ENCODE data around the gene DDX1. TPM values are rescaled to one million over a fixed set of nuclear protein-coding genes. Genes with fewer than 3 reads are reported as not detected.
"Not testable (repeated sequence)": the region's sequence is repeated elsewhere in the genome, so short reads cannot be mapped to it uniquely, and the experiment has no call there.

Gene DDX1
- total RNA-seq, 1 experiment from 2014 or later, result 26.9 TPM

DNA sequence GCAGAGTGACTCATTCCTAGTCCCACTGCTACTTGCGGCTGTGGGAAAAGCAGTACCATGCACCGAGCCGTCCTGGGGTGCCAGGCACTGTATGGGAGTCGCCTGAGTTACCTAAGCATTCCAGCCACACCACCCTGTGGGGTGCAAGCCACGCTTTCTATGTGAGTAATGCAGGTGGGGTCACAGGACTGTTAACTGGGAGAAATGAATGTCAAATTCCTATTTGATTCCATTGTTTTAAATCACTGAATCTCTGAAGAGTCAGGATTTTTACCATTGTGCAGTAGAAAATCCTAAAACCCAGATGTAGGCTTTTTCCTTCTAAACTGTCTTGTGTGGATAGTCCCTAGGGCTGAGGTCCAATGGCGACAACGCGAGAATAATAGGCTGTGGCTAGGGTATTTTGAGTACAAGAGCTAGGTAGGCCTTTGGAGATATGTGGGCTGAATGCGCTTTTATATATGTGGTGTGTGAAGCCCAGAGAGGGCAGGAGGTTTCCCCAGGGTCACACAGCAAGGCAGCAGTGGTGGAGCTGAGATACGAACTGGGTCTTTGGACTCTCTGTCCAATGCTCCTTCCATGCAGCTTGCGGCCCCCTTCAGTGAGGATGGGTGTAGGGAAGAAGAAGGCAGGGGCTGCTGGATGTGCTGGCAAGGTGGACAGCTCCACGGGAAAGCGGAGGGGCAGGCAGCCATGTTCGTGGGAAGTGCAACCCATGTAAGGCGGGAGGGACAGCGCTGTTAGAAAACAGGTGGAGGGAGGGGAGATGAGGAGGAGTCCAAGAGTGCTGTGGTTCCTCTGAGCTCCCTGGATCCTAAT lies 83.2 kb downstream of the DDX1 start:
- no peak for DNase-seq (ENCODE audit: low spot score)

DNA sequence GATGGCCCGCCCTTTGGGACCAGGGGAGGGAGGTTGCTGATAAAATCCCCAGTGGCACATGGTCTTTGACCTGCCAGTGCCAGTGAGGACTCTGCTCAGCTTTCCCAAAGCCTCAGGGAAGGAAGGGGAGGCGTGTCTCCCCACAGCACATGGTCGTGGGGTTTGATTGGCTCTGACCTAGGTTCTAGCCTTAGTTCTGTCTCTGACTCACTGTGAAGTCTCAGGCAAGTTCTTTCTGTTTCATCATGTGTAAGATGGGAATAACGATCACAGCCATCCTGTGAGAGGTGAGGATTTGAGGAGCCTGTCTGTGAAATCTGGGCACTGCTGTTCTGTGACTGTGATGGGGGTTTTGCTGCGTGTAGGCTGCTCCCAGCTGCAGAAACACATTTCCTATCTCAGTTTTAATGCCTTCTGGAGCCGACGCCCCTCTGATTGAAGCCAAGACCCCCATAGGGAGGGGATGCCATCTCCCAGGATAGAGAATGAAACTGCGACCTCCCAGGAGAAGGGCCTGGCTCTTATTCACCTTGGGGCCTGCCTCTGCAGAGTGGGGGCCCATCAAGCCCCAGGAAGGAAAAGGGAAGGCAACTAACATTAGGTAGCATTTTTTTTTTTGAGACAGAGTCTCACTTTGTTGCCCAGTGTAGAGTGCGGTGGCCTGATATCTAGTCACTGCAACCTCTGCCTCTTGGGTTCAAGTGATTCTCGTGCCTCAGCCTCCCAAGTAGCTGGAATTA lies 84.0 kb downstream of the DDX1 start:
- DNase-seq (ENCODE audit: low spot score), result no peak

DNA sequence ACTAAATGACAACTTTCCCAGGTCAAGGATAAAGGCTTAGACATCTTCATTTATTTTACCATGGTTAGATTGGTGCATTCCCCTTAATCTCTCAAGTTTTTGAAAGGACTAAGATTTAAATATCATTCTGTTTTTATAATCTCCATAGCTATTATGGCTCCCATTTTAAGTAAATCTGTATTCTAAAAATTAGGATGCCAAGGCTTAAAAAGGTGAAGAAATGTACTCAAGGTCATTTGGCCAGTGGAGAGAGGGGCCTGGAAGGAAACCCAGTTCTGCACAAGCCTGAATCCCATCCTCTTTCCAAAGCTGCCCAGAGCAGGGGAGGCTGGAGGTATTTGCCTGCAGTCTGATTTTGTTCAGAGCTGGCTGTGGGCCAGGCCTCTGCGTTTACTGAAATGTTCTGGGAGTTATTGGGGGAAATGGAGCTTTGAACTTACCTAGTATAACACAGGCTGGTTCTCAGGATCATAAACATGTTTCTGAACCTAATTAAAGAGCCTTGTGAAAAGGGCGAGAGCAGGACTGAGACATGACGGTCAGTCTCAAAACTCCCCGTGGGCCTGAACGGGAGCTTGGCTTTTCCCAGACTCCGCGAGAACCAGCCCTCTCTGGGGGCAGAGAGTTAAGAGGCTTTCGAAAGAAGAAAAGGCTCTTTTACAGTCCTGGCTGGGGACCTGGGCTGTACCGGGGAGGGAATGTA lies 85.6 kb downstream of the DDX1 start:
- DNase-seq (ENCODE audit: low spot score), result no peak

DNA sequence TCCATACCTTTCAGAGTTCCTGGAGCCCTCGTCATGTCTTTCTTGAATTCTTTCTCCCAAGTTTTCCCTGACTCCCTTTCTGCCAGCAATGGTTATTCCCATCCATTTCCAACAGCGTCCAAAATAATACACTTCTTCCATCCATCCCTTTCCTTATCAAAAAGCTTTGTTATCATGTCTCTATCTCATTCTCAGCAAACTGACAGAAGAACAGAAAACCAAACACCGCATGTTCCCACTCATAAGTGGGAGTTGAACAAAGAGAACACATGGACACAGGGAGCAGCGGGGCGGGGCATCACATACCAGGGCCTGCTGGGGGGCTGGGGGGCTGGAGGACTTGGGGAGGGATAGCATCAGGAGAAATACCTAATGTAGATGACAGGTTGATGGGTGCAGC lies 86.7 kb downstream of the DDX1 start:
- DNase-seq (ENCODE audit: low spot score), result no peak

DNA sequence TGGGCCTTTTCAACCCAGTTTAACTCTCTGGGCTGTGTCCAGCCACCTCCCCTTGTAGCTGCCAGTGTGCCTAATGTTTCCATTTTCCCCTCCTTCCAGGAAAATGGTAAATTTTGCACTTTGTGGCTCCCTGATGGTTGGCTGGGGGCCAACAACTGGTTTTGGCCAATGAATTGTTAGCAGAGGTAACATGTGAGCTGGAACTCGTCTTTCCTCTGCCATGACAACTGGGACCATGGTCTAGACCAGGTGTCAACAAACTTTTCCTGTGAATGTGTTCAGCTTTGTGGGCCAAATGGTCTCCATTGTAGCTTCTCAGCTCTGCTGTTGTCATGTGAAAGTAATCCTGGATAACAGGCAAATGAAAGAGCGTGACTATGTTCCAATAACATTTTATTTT lies 87.2 kb downstream of the DDX1 start:
- DNase-seq (ENCODE audit: low spot score), result no peak

DNA sequence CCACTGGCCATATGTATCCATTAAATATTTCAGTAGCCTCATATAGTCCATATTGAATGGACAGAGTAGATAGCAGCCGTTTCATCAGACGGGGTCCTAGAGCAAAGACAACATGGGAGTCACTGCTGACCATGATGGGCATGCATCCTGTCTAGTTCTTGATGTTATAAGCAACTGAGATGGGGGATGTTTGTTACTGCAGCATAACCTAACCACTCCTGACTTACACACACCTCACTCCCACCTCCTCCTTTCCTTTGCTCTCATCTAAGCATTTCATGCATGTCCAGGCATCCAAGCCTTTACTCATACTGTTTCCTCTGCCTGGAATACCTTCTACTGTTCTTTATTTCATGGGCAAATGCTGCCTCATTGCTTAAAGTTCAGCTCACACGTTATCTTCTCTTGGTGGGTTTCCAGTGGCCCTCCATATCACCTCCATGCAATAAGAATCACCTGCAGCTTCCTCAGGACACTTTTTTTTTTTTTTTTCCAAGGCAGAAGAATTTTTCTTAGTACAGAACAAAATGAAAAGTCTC lies 87.8 kb downstream of the DDX1 start:
- no peak for DNase-seq (ENCODE audit: low spot score)

DNA sequence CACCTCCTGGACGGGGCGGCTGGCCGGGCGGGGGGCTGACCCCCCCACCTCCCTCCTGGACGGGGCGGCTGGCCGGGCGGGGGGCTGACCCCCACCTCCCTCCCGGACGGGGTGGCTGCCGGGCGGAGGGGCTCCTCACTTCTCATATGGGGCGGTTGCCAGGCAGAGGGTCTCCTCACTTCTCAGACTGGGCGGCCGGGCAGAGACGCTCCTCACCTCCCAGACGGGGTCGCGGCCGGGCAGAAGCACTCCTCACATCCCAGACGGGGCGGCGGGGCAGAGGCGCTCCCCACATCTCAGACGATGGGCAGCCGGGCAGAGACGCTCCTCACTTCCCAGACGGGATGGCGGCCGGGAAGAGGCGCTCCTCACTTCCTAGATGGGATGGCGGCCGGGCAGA lies 88.5 kb downstream of the DDX1 start:
- DNase-seq (ENCODE audit: low spot score), result not testable (repeated sequence)

Other genes starting within 250 kb of the DDX1 start
- gene NBAS, start 30.5 kb upstream of the DDX1 start, total RNA-seq (2014; rRNA removed; shearing (Covaris generic)), result 17.3 and 18.0 TPM in 2 replicates

Measured in HT-29 (cell line).